Neural cell (in vitro differentiated cells): ENCODE results near the gene ARHGAP4. TPM values are rescaled to one million over a fixed set of nuclear protein-coding genes. Genes with fewer than 3 reads are reported as not detected.

Source experiments
- H2AFZ ChIP-seq: fragments of 200-600, 300-800 bp; sonication (generic), shearing (Covaris generic); 2 replicates; pipeline ENCODE4 v1.6.0; 2014; ENCODE audit warnings: low read depth, mild to moderate bottlenecking, antibody characterized with exemption, low read length, moderate library complexity
- H3F3A ChIP-seq: fragments of 200-600 bp; shearing (Covaris generic); 2 replicates; pipeline ENCODE4 v1.6.1; 2016; ENCODE audit warnings: mild to moderate bottlenecking, moderate library complexity, mixed read lengths, antibody characterized with exemption, low read length; ENCODE audit not compliant: insufficient read depth, poor library complexity, severe bottlenecking
- H3K27ac ChIP-seq: fragments of 200-600, 300-800 bp; sonication (generic), shearing (Covaris generic); 2 replicates; pipeline ENCODE4 v1.5.1; 2014; ENCODE audit warnings: mild to moderate bottlenecking, low read length, moderate library complexity
- H3K27me3 ChIP-seq: fragments of 300-800, 200-600 bp; sonication (generic), shearing (Covaris generic); 2 replicates; pipeline ENCODE4 v1.6.0; 2014; ENCODE audit warnings: mild to moderate bottlenecking, low read depth, low read length, moderate library complexity; ENCODE audit not compliant: insufficient read depth
- H3K36me3 ChIP-seq: fragments of 300-800, 200-600 bp; sonication (generic), shearing (Covaris generic); 2 replicates; pipeline ENCODE4 v1.5.1; 2014; ENCODE audit warnings: mild to moderate bottlenecking, antibody characterized with exemption, low read length, moderate library complexity; ENCODE audit not compliant: insufficient read depth
- H3K4me2 ChIP-seq: fragments of 300-800, 200-600 bp; sonication (generic), shearing (Covaris generic); 2 replicates; pipeline ENCODE4 v1.6.0; 2014; ENCODE audit warnings: mild to moderate bottlenecking, low read length
- H3K4me3 ChIP-seq: fragments of 300-800, 200-600 bp; sonication (generic), shearing (Covaris generic); 2 replicates; pipeline ENCODE4 v1.5.1; 2014; ENCODE audit warnings: mild to moderate bottlenecking, low read length, moderate library complexity
- H3K79me2 ChIP-seq: fragments of 200-600 bp; shearing (Covaris generic); replicated peaks from 2 replicates; pipeline ENCODE4 v1.6.0; 2014; ENCODE audit warnings: mild to moderate bottlenecking, low read length, moderate library complexity; ENCODE audit not compliant: insufficient read depth
- H3K9ac ChIP-seq: fragments of 300-800, 200-600 bp; sonication (generic), shearing (Covaris generic); 2 replicates; pipeline ENCODE4 v1.6.1; 2016; ENCODE audit warnings: mild to moderate bottlenecking, low read length, mixed read lengths
- H3K9me2 ChIP-seq: fragments of 200-600 bp; shearing (Covaris generic); 2 replicates; pipeline ENCODE4 v1.6.1; 2016; ENCODE audit warnings: mild to moderate bottlenecking, low read length, mixed read lengths; ENCODE audit not compliant: insufficient read depth
- H3K9me3 ChIP-seq: fragments of 200-600, 300-800 bp; sonication (generic), shearing (Covaris generic); 2 replicates; pipeline ENCODE4 v1.6.1; 2016; ENCODE audit warnings: mild to moderate bottlenecking, mixed run types, low read length, moderate library complexity, mixed read lengths
- H4K20me1 ChIP-seq: fragments of 200-600 bp; shearing (Covaris generic); 2 replicates; pipeline ENCODE4 v1.6.1; 2016; ENCODE audit warnings: mild to moderate bottlenecking, mixed run types; ENCODE audit not compliant: insufficient read depth
- CTCF ChIP-seq: fragments of 450-650 bp; IDR thresholded peaks from 2 replicates; pipeline ENCODE4 v1.5.1; 2014; ENCODE audit warnings: antibody characterized with exemption, mild to moderate bottlenecking, moderate library complexity; ENCODE audit not compliant: poor library complexity, severe bottlenecking
- EP300 ChIP-seq: fragments of 450-650 bp; conservative IDR thresholded peaks from 2 replicates; pipeline ENCODE4 v1.6.1; 2014; ENCODE audit warnings: antibody characterized with exemption, mild to moderate bottlenecking, moderate library complexity; ENCODE audit not compliant: poor library complexity, severe bottlenecking
- EZH2 ChIP-seq: fragments of 200-600, 300-800 bp; shearing (Covaris generic), sonication (generic); IDR thresholded peaks from 2 replicates; pipeline ENCODE4 v1.6.1; 2014; ENCODE audit warnings: antibody characterized with exemption, low read length, borderline replicate concordance, mild to moderate bottlenecking; ENCODE audit not compliant: insufficient read depth, poor library complexity, severe bottlenecking
- MXI1 ChIP-seq: fragments of 450-650 bp; conservative IDR thresholded peaks from 2 replicates; pipeline ENCODE4 v1.6.1; 2014; ENCODE audit warnings: antibody characterized with exemption, mild to moderate bottlenecking; ENCODE audit not compliant: poor library complexity, severe bottlenecking
- POLR2AphosphoS5 ChIP-seq: IDR thresholded peaks from 2 replicates; pipeline ENCODE4 v1.6.1; 2012
- RAD21 ChIP-seq: fragments of 450-650 bp; conservative IDR thresholded peaks from 2 replicates; pipeline ENCODE4 v1.6.1; 2014; ENCODE audit warnings: antibody characterized with exemption, mild to moderate bottlenecking, moderate library complexity
- REST ChIP-seq: IDR thresholded peaks from 2 replicates; pipeline ENCODE4 v1.6.1; 2012; ENCODE audit warnings: borderline replicate concordance
- SMC3 ChIP-seq: fragments of 450-650 bp; conservative IDR thresholded peaks from 2 replicates; pipeline ENCODE4 v1.6.1; 2014; ENCODE audit warnings: antibody characterized with exemption, mild to moderate bottlenecking, moderate library complexity; ENCODE audit not compliant: poor library complexity
- TAF1 ChIP-seq: IDR thresholded peaks from 2 replicates; pipeline ENCODE4 v1.6.1; 2012; ENCODE audit warnings: low read depth
- polyA plus RNA-seq: library from polyadenylated mRNA; depleted of rRNA; stranded (reverse); fragments of >200 nt; gene quantifications from 2 replicates; pipeline ENCODE4 v1.2.3, GENCODE V29; 2014

ARHGAP4 gene
- polyA plus RNA-seq, 1 donor from 2014 or later: 11.2 TPM

- H3K4me2 ChIP-seq: no peak overlapping the region
- H3K27me3 ChIP-seq: no peaks in the 10 kb centered on the region
- H3K36me3 ChIP-seq: no peaks in the 10 kb centered on the region
These were observed 17.7 kb downstream of the ARHGAP4 start for GRCh38 chrX:153908219-153908860.

GRCh38 chrX:153907456-153907855 is 18.6 kb downstream of the ARHGAP4 start:
- no peak overlapping the region for H3K4me3 ChIP-seq

More at GRCh38 chrX:153908219-153908860, 17.7 kb downstream of the ARHGAP4 start:
- Histone ChIP-seq H3K9me3 (no peaks in the 10 kb centered on the region), H3K27ac (no peak overlapping the region), H3K9ac (no peak overlapping the region), H2AFZ (no peak overlapping the region), H3K79me2 (no peaks in the 10 kb centered on the region), H4K20me1 (no peaks in the 10 kb centered on the region), H3K4me3 (no peak overlapping the region), H3K9me2 (no peaks in the 10 kb centered on the region), H3F3A (no peaks in the 10 kb centered on the region)
- TF ChIP-seq TAF1 (no peak), RAD21 (no peak), POLR2AphosphoS5 (no peak), CTCF (no peak), SMC3 (no peak), EZH2 (no peak), REST (no peak), EP300 (no peak), MXI1 (no peak)

More at GRCh38 chrX:153907456-153907855, 18.6 kb downstream of the ARHGAP4 start:
- no peak overlapping the region for H3K9ac ChIP-seq
- H4K20me1 ChIP-seq: no peaks in the 10 kb centered on the region
- H3K4me2 ChIP-seq: no peak overlapping the region
- no peaks in the 10 kb centered on the region for H3K36me3 ChIP-seq
- H3K9me2 ChIP-seq: no peaks in the 10 kb centered on the region
- H3F3A ChIP-seq: no peaks in the 10 kb centered on the region
- TF ChIP-seq SMC3: no peak
- no peak for TF ChIP-seq EP300
- TF ChIP-seq EZH2: no peak
- H3K79me2 ChIP-seq: no peaks in the 10 kb centered on the region
- H3K27ac ChIP-seq: no peak overlapping the region
- H2AFZ ChIP-seq: no peak overlapping the region
- no peaks in the 10 kb centered on the region for H3K27me3 ChIP-seq
- no peaks in the 10 kb centered on the region for H3K9me3 ChIP-seq
